Measurements from ENCODE around the gene LCNL1.

The LCNL1 gene

GRCh38 chr9:136962163-136962562 lies 20.6 kb upstream of the LCNL1 start:
- Histone ChIP-seq H3K27me3 (ENCODE audit: insufficient read depth, low read length, poor library complexity, severe bottlenecking) (no peaks in the 10 kb centered on the region), H3K4me2 (ENCODE audit: low read depth, low read length, poor library complexity, severe bottlenecking) (no peak overlapping the region), H3K79me2 (ENCODE audit: insufficient read depth, low read length) (no peaks in the 10 kb centered on the region), H3K36me3 (ENCODE audit: insufficient read depth, low read length) (no peaks in the 10 kb centered on the region), H3K9me3 (ENCODE audit: insufficient read depth, low read depth, low read length) (no peaks in the 10 kb centered on the region), H3K4me3 (ENCODE audit: low read length, poor library complexity, severe bottlenecking) (no peak overlapping the region), H2AFZ (ENCODE audit: low read length) (no peak overlapping the region), H3F3A (ENCODE audit: low read depth) (no peaks in the 10 kb centered on the region), H3K9ac (ENCODE audit: low read depth, low read length, poor library complexity, severe bottlenecking) (no peak overlapping the region), H4K20me1 (ENCODE audit: insufficient read depth, low read length, poor library complexity, severe bottlenecking) (no peaks in the 10 kb centered on the region), H3K9me2 (replicated peaks; ENCODE audit: low read depth, low read length) (no peaks in the 10 kb centered on the region), H3K4me1 (ENCODE audit: insufficient read depth, low read length, poor library complexity, severe bottlenecking) (peaks cover 9% of the 10 kb centered on the region)
- TF ChIP-seq CTCF (conservative IDR thresholded peaks at IDR 0.05; ENCODE audit: low read length) (no peak), EZH2phosphoT487 (IDR thresholded peaks at IDR 0.05; ENCODE audit: borderline replicate concordance) (no peak)

GRCh38 chr9:136962701-136963248 lies 20.0 kb upstream of the LCNL1 start:
- Histone ChIP-seq H3K9me3 (ENCODE audit: insufficient read depth, low read depth, low read length) (no peaks in the 10 kb centered on the region), H3K4me1 (ENCODE audit: insufficient read depth, low read length, poor library complexity, severe bottlenecking) (peaks cover 9% of the 10 kb centered on the region), H3K4me3 (ENCODE audit: low read length, poor library complexity, severe bottlenecking) (no peak overlapping the region), H3K4me2 (ENCODE audit: low read depth, low read length, poor library complexity, severe bottlenecking) (no peak overlapping the region), H3K27me3 (ENCODE audit: insufficient read depth, low read length, poor library complexity, severe bottlenecking) (no peaks in the 10 kb centered on the region), H3K79me2 (ENCODE audit: insufficient read depth, low read length) (no peaks in the 10 kb centered on the region), H3K36me3 (ENCODE audit: insufficient read depth, low read length) (no peaks in the 10 kb centered on the region), H3F3A (ENCODE audit: low read depth) (no peaks in the 10 kb centered on the region), H3K9me2 (replicated peaks; ENCODE audit: low read depth, low read length) (no peaks in the 10 kb centered on the region), H2AFZ (ENCODE audit: low read length) (no peak overlapping the region), H4K20me1 (ENCODE audit: insufficient read depth, low read length, poor library complexity, severe bottlenecking) (no peaks in the 10 kb centered on the region), H3K9ac (ENCODE audit: low read depth, low read length, poor library complexity, severe bottlenecking) (no peak overlapping the region)
- TF ChIP-seq CTCF (conservative IDR thresholded peaks at IDR 0.05; ENCODE audit: low read length) = no peak
- TF ChIP-seq EZH2phosphoT487 (IDR thresholded peaks at IDR 0.05; ENCODE audit: borderline replicate concordance) = no peak

GRCh38 chr9:136963341-136963740 lies 19.5 kb upstream of the LCNL1 start:
- no peaks in the 10 kb centered on the region for H3K27me3 ChIP-seq (ENCODE audit: insufficient read depth, low read length, poor library complexity, severe bottlenecking)

More at GRCh38 chr9:136963341-136963740, 19.5 kb upstream of the LCNL1 start:
- no peaks in the 10 kb centered on the region for H3K9me2 ChIP-seq (replicated peaks; ENCODE audit: low read depth, low read length)
- H3K4me3 ChIP-seq (ENCODE audit: low read length, poor library complexity, severe bottlenecking) = no peak overlapping the region
- no peak overlapping the region for H3K4me2 ChIP-seq (ENCODE audit: low read depth, low read length, poor library complexity, severe bottlenecking)
- H4K20me1 ChIP-seq (ENCODE audit: insufficient read depth, low read length, poor library complexity, severe bottlenecking) = no peaks in the 10 kb centered on the region
- H3K36me3 ChIP-seq (ENCODE audit: insufficient read depth, low read length) = no peaks in the 10 kb centered on the region
- no peak overlapping the region for H3K9ac ChIP-seq (ENCODE audit: low read depth, low read length, poor library complexity, severe bottlenecking)
- TF ChIP-seq CTCF (conservative IDR thresholded peaks at IDR 0.05; ENCODE audit: low read length) = no peak
- no peak overlapping the region for H2AFZ ChIP-seq (ENCODE audit: low read length)
- H3K9me3 ChIP-seq (ENCODE audit: insufficient read depth, low read depth, low read length) = no peaks in the 10 kb centered on the region
- no peaks in the 10 kb centered on the region for H3F3A ChIP-seq (ENCODE audit: low read depth)
- H3K79me2 ChIP-seq (ENCODE audit: insufficient read depth, low read length) = no peaks in the 10 kb centered on the region
- peaks cover 9% of the 10 kb centered on the region for H3K4me1 ChIP-seq (ENCODE audit: insufficient read depth, low read length, poor library complexity, severe bottlenecking)

Measured in Loucy (cell line).